ENCODE data around the gene ATXN1.
"Not testable (repeated sequence)": the region's sequence is repeated elsewhere in the genome, so short reads cannot be mapped to it uniquely, and the experiment has no call there.

Gene ATXN1

DNA sequence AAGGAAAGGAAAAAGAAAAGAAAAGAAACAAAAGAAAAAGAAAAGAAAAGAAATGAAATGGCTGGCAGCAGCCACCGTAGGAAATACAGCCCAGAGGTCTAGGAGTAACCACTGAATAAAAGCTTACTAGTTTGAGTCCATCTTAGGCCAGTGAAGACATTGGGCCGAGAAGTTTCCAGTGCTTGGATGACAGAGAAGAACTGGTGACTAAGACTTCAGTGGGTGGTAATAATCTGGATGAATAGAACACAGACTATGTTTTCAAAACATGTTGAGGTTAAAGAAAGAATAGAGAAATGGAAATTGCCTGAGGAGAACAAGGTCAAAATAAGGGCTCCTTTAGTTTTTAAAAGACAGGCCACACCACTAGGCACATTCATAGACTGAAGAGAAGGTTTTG is 198.8 kb downstream of the ATXN1 start:
- no peak for DNase-seq

DNA sequence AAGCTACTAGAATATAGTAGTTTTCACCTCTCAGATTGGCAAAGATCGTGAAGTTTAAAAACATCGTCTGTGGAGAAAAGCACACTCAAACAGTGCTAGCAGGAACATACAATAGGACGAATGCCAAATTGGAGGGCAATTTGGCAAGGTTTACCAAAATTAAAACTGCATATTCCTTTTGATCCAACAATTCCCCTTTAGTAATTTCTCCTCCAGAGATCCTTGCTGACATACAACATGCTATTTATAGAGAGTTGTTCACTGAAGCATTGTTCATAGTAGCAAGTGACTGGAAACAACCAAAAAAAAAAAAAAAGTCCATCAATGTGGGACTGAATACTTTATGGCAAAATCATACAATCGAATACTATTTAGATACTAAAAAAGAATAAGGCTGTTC is 202.2 kb downstream of the ATXN1 start:
- no peak for DNase-seq

DNA sequence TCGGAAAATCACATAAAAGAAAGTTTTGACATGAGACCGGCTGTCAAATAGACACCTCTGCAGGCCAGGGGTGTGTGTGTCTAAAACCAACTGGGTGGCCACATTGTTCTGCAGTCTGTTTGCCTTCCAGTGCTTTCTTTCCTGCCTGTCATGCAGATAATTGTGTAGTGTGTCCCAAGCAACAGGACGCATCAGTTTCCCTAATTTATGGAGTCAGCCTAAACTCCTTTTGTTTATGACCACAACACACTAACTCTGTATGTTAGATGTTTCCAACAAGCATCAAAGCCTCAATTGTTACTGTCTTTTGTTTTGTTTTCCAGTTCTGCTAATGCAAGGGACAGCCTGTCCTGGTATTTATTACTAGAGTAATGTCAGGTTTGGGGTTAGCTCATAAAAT is 205.7 kb downstream of the ATXN1 start:
- no peak for DNase-seq

DNA sequence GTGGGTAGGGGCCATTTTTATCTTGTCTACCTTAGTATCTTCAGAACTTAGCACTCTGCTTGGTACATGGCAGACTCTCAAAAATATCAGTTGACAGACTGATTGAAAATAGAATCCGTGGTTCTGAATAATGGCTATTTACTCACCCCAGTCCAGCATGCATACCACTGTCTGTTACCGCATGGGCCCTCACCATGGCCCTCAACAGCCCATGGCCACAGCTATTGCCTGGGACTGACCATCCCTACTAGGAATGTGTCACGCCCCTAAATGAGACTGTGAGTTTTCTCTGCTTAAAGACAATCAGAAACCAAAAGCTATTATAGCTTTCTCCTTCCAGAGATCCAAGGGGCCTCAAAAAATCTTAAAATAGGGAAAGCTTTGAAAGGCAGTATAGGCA is 207.7 kb downstream of the ATXN1 start:
- no peak for DNase-seq

DNA sequence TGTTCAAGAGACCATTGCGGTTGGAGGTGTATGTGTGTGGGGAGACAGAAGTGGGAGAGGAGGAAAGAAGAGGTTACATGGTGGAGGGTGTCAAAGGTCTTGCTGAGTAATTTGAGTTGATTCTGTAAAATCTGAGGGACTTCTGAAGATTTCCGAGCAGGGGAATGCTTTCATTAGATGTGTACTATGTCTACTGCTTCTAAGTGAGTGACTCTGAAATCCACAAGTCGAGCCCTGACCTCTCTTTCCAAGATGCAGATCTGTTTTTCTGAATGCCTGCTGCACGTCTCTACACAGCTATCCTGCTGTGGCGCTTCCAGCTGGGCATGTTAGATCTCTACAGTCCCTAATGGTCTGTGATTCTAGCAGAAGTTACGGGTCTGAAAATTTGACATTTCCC is 209.8 kb downstream of the ATXN1 start:
- DNase-seq, result no peak

DNA sequence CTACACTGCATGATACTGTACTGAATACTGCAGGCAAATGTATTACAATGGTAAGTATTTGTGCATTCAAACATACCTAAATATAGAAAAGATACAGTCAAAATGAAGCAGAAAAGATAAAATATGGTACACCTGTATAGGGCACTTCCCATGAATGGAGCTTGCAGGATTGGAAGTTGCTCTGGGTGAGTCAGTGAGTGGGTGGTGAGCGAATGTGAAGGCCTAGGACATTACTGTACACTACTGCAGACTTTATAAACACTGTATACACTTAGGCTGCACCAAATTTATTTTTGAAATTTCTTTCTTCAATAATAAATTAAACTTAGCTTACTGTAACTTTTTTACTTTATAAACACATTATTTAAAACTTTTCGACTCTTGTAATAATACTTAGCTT is 213.1 kb downstream of the ATXN1 start:
- DNase-seq, result no peak

DNA sequence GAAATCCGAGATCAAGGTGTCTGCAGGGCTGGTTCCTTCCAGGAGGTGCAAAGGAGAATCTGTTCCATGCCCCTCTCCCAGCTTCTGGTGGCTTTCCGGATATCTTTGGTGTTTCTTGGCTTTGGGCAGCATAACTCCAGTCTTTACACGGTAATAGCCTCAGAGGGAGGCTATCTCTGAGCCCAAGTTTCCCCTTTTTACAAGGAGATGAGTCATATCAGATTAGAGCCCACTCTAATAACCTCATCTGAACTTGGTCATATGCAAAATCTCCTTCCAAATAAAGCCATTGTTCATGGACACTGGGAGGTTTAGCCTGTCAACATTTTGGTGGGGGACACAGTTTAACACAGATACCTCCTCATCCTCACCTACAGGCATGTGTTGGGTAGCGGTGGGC is 213.7 kb downstream of the ATXN1 start:
- DNase-seq, result no peak

DNA sequence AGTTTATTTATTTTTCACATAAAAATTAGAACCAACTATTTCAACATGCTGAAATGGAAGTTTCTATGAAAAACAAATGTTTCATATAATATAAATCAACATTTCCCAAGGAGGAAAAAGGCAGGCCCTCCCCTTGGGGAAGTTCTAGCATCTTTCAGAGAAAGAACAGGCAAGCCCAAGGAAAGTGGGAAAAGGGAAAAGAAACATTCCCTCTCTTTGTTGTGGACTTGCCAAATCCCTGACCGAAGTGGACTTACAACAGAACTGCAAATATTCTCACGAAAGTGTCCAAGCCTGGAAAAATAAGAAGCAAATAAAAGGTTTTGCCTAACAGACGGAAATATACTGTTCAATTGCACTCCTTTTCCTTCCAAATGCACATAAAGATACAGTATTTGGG is 214.4 kb downstream of the ATXN1 start:
- DNase-seq, result no peak

DNA sequence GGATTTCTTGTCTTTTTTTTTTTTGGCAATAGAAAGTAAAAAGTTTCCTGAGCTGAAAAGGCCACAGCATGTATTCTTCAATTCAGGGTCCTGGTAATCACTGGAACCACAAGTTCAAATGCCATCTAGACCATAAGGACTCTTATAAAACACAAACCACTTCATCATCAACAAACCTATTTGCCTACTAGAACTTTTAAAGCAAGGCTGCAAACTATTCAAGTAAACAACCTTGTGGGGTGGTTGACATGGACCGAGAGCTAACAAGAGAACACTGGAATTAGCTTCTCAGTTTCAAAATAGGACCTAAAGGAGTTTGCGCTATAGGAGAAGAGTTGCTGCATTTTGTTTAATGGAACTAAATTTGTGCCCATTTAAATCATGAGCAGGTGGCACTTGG is 215.9 kb downstream of the ATXN1 start:
- DNase-seq, result no peak

DNA sequence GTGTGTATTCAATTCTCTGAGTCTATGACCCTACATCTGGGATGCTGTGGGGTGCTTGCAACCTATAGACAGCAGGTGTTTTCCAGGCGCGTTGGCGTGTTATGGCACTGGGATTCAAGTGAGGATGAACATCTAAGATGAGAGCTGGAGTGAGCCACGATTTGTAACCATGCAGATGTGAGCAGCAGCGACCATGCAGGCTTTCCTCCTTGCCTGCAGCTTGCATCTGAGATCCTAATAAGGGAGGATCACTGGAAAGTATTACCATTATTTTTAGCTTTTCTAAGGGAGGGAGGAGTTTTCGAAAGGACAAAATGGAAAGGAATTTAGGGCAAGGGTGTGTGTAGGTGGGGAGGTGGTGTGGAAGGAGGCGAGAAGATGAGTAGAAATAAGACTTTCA is 216.7 kb downstream of the ATXN1 start:
- no peak for DNase-seq

DNA sequence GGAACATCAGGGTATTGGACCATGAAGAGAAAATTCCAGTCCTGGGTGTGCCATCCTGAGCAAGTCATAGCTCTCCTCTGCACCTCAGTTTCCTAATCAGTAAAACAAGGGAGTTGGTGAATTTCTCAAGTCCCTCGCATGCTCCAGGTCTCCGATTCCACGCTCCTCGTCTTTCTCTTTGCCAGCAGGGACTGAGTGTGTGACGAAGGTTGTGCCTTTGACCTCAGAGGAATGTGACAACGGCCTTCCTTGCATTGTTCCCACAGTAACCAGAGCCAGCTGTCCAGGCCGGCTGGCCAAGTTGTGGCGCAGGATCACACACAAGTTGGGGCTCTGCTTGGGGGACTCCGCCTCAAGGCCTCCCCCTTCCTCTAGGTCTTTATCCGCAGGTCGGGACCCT is 217.3 kb downstream of the ATXN1 start:
- DNase-seq, result no peak

DNA sequence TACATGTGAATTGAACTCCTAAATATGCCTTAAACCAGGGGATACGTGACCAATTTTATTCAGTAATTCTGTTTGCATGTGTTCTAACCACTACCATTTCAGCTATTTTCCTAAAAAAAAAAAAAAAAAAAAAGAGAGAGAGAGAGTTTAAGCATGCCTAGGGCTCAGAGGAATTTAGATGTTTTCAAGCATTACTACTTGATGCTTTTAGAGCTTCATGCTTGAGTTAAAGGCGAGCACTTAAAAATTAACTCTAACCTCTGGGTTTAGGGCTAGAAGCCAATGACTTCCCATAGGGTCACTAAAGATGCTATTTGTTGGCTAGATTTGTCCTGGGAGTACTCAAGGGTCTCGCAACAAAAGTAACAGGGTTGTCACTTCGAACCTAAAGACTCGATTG is 217.7 kb downstream of the ATXN1 start:
- DNase-seq, result no peak

DNA sequence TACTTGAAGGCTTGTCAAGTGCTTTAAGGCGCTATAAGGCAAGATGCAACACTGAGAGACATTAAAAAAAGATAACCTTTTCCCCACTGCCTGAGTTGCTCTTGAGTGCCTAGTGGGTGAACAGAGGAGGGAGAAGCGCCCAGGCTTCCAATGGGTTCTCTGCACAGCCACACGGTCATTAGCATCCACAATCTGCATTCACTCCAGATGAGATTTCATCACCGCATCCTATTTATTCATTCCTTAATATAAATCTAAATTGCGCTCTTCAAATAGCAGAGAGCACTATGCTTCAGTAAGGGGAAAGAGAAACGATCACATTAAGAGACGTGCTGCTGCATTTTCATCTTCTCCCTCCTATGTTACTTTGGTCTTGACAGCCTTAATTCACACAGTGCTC is 219.2 kb downstream of the ATXN1 start:
- no peak for DNase-seq

DNA sequence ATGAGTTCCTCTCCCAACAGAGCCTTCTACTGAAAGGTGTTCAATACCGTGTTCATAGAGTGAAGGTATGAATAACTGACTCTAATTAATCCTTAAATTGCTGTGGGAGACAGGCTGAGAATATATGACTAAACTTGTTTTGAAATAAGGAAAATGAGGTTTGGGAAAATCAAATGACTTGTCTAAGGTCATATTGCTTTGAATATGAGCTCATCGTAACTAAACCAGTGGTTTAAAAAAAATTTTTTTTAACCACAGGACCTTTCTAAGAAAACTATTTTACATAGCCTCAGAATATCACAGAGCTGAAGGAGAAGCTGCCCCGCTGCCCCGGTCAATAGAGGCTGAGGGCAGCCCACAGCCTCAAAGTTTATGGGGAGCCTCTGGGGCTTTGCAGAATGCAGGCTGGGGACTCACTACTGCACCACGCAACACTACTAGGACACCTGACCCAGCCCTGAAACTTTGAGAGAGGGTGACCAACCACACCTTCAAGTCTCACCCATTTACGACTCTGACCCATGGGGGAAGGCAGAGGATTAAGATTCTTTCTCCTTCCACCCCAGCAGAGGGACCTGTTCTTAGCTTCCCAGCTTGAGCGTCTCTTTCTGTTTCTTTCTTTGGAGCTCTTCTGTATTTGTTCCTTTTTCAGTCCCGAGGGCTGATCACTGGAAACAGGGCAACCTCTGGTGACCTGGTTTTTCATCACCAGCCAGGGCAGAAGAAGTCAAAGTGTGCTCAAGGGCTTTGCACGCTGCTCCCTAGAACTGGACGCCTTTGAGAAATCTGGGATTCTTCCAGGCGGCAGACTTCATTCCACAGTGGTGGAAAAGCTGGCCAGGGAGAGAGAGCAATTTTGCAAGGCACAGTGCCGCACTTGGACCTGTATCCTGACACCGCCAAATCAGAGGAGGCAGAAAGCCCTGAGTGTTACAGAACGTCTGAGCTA is 220.2 kb downstream of the ATXN1 start:
- DNase-seq, result no peak

DNA sequence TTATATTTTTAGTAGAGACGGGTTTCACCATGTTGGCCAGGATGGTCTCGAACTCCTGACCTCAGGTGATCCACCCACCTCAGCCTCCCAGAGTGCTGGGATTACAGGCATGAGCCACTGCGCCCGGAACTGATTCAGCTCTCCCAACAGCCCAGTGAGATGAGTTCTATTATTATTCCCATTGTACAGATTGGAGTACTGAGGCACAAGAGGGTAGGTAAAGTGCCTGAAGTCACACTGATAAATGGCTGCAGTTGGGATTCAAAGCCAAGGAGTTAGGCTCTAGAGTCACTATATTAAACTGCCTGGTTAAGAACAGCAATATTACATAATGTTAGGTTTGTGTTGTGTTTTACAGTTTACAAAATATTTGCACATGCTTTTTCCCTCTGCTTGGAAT is 220.9 kb downstream of the ATXN1 start:
- not testable (repeated sequence) for DNase-seq

DNA sequence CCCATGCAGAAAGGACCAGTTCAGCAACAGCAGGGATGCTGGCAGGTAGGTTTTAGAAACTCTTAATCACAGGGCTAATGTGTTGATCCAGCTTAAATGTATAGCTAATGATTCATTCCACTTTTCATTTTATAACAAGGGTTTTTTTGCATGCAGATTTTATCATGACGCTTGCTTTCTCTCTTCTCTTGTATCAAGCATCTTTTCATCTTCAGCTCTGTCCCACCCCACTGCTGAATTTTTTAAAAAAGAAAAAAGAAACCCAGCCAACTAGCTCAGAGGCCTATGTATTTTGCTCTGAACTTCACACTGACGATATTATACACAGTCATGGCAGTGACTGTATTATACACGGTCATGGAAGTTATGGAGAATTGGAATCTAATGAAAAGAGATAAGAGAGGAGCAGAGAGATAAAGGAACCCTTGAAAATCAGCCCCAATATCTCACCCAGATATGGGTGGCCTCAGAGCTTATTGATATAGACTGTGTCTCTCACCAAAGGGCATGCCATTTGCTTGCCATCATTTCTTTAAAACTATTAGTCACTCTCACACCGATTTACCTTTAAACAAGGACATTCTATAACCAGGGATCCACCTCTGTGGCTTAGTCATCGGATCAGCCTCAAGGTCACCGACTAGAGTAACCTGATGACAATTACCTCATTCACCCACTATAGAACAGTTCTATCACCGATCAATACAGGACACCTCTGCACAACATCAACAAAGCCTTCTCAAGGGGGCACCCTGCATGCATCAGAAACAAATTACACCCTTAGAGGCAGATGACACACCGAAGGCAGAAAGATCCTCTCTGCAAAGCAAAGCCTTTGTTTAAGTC is 222.0 kb downstream of the ATXN1 start:
- DNase-seq, result no peak

DNA sequence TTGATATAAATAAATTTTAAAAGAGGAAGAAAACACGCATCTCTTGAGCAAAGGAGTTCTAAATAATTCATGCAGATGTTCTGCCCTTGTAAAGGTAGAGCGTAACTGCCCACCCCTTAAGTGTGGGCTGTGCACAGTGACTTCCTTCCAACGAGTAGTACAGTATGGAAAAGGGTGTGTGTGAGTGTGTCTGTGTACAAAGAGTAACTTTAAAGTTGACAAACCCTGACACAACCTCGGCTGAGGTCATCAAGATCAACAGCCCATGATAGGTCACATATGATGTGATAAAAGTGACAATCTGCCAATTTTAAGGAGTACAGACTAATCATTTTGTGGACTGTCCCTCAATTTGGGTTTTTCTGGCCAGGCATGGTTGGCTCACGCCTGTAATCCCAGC is 225.7 kb downstream of the ATXN1 start:
- no peak for DNase-seq

DNA sequence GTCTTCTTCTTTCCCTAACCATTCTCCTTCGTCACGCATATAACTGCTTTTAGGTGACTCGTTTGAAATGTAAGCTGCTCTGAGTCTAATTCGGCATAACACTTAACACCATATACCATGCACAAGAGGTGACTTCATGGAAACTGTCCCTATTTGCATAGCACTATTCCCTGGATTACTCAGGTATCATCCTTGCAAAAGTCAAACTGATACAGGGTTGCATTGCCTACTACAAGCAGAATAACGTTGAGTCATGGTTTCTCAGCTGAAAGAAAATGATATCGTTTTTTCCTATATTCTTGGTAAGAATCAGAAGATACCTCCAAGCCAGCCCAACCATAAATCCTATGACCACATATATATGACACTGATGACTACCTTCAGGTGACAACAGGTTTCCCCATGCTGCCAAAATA is 227.5 kb downstream of the ATXN1 start:
- no peak for DNase-seq

DNA sequence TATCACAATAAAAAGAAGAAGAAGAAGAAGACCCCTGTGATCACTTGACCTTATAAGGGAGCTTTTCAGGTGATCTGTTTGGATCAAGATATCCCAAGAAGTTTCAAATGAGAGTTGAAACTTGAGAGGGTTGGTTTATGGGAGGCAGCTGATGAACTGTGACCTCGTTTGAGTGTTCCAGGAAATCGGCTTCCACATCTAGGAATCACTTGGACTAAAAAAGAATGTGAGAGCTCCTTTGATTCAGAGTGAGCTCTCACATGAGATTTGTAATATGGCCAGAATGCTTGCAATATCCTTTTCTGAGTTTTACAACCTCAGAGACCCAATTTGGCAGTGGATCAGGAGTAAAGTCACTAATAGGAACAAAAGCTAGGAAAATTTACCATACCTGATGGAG is 228.1 kb downstream of the ATXN1 start:
- DNase-seq, result no peak

DNA sequence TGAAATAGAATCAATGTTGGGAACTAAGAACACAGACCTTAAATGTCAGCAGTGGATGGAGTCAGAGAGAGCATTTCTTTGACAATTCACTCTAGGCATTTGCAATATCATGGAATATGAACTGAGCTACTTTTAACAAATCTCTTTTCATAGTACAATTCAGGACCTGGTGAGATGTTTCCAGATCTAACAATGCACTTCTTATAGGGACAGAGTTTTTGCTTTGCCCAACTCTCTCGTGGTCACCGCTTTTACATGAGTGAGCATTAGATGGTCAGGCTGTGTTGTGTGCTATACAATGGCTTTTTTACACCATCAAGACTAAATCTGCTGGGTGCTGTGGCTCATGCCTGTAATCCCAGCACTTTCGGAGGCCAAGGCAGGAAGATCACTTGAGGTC is 233.6 kb downstream of the ATXN1 start:
- no peak for DNase-seq

DNA sequence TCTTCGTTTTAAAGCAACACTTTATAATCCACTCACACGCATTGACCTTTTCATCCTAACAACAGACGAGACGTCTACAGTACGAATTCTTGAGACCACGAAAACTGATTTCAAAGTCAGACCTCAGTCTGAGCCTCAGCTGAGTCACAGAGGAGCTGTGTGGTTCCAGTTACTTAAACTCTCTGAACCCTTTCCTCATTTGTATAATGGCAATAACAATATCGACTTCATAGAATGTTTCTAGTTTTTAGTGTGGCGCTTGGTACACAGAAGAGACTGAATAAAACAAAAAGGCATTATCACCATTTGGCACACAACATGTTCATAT is 236.9 kb downstream of the ATXN1 start:
- no peak for DNase-seq

DNA sequence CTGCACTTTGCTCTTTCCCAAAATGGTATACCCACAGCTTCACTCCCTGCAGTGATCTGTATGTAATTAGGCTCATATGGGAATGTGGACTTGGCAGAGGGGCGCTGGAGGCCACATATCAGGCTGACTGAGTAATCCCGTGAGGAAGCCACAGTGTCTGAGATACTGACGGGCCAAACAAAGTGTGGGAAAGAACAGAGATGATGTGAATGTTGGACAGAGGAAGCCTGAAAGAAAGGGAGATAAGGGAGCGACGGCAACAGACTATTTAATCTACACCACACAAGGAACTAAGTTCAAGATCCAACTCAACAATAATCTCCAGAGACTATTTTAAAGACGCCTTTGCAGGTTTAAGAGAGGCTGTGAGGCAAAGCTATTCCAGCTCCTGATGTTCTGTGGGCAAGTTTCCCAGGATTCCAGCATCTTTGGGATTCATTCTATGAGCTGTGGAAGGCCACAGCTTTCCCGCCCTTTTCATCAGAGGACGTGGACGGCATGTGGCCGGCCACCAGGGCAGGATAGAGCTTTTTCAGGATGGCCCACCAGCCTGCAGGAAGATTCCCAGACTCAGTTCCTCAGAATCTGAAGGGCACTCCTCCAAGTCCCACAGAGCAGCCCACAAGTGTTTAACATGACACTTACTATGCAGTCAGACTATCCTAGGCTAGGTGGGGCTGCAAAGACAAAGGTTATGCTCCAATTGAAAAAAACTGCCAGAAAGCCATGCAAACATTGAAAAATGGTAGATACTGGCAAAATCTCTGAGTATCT is 237.5 kb downstream of the ATXN1 start:
- DNase-seq, result no peak

DNA sequence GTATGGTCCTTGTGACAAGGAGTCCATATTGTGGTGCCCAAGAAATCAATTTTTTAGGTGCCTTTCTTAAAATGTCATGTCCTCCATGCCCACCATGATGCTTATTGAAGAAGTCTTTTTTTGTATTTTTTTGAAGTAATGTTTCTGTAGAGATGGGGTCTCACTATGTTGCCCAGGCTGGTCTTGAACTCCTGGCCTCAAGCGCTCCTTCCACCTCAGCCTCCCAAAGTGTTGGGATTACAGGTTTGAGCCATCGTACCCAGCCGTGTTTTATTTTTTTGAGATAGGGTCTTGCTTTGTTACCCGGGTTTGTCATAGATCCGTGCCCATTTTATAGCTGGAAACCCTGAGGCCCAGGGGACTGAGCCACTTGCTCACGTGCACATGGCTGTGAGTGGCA is 238.3 kb downstream of the ATXN1 start:
- DNase-seq, result no peak

DNA sequence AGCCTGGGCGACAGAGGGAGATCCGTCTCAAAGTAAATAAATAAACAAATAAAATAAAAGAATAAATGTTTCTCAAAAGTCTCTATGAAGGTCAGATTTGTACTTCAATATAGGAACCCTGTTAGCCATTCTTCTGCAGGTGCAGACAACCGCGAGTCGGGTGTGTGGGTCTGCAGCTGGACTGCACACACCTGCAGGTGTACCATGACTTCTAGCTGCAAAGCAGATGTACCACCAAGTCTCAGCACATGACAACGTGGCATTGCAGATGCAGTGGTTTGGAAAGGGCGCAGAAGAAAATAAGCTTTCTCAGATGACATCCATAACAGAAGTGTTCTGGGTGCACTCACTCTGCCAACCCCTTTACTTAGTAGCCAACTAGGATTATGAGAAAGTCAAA is 239.7 kb downstream of the ATXN1 start:
- DNase-seq, result no peak

Measured in stimulated activated CD8-positive, alpha-beta memory T cell treated with anti-CD3 and anti-CD28 coated beads, Interleukin-4, amount 100 ng/mL, for 48 hours (primary cell).